GM19328 (cell line): Measurements from ENCODE around the gene LRRC39.
A peak's percentile ranks its signal among the peaks of the same experiment; 100 is the strongest.

Source experiments
- ATAC-seq: cut with Tn5 transposase; IDR thresholded peaks from one replicate; pipeline ENCODE4 v1.9.1; 2021; ENCODE audit warnings: mild to moderate bottlenecking, moderate library complexity; ENCODE audit not compliant: unreplicated experiment

LRRC39 gene

DNA sequence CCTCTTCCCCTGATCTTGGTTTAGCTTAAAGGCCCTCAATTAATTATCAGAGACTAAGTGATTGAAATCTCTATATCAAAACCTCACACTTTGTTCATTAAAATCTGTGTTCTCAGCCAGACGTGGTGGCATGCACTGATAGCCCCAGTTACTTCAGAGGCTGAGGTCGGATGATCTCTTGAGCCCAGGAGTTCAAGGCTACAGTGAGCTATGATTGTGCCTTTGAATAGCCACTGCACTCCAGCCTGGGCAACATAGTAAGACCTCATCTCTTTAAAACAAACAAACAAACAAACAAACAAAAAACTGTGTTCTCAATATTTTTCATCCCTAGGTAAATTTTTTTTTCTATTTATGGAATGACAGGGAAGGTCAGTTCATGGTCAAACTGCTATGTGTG is 26.4 kb downstream of the LRRC39 start:
- no peak for ATAC-seq

- ATAC-seq: no peak
These were observed 30.2 kb downstream of the LRRC39 start for GRCh38 chr1:100147875-100148274.

DNA sequence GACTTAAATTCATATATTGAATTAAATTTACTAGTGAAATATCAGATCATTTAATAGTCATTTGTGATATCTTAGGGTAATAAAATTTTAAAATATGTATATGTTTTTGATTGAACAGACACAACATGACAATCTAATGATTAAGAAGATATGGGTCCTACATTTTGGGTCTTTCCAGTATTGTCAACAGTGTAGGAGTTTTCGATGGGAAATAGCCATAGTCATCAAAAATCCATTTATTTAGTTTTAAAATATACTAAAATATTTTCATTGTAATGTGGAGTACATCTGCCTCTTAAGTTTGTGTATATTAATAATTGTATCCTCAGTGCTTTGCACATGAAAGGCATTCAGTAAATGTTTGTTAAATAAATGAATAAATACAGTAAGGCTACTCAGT is 31.1 kb downstream of the LRRC39 start:
- no peak for ATAC-seq

- ATAC-seq: no peak
These were observed 32.9 kb downstream of the LRRC39 start for GRCh38 chr1:100145116-100145515.

DNA sequence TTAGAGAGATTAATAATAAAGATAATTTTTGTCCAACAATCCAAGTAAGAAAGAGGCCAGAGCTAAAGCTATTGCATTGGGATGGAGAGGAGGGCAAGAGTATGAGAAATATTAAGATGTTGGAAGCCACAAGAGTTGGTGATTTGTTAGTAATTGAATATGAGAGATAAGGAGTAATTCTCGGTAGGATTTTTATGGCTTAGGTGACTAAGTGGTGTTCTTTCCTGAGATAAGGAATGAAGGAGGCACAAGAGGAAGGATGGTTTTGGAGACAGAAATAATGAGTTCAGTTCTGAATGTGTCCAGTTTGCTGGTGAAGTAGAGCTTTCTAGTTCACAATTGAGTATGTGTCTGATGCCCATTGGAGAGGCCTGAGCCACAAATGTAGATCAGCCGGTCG is 35.7 kb downstream of the LRRC39 start:
- ATAC-seq: no peak

DNA sequence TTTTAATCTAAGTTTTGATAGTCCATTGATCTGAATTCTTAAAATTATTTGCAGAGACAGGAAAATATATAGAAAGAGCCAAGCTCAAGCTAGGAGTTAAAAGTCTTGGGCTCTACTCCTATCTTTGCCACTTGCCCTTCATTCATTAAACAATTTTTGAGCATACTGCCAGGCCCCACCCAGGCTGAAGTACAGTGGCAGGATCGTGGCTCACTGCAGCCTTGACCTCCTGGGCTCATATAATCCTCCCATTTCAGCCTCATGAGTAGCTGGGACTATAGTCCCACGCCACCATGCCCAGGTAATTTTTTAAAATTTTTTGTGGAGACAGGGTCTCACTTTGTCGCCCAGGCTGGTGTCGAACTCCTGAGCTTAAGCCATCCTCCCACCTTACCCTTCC is 36.9 kb downstream of the LRRC39 start:
- ATAC-seq: no peak

DNA sequence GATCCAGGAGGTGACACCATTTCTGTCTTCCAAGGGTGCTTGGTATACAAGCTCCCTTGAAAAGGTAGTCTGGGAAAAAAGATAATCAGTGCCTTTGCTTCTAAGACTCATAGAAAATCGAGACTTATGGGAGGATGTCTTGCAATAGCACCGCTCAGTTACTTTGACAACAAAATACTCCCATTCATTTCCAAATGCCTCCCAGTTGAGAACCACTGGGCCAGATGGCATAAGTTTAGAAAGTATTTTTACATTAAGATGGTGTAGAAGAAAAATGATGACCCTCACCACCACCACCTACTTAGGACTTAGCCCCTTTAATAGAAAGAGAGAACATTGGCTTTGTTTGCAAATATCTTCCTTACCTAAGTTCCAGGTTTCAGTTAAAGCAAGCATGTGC is 40.5 kb downstream of the LRRC39 start:
- ATAC-seq: no peak

DNA sequence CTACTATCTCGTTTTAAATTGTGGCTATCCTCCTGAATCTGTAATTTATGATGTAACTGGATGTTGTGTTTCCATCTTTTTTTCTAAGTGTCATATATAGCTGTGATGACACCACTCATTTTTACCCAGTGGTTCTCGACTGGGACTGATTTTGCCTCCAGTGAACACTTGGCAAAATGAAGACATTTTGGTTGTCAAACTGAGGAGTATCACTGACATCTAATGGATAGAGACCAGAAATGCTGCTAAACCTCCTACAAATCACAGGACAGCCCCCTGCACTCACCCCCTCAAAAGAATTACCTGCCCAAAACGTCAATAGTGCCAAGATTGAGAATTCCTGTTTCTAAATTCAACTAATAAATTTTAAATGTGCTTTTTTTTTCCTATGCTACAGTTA is 43.2 kb downstream of the LRRC39 start:
- no peak for ATAC-seq

- peak; percentile 88 for ATAC-seq
These were observed 45.2 kb downstream of the LRRC39 start, which contains the start of the genes SASS6 and TRMT13 for GRCh38 chr1:100132566-100133477. Gene SASS6 (minus strand): TSS chr1:100132930. CDS start chr1:100132814, 116 bp downstream. Gene TRMT13 (plus strand): TSS chr1:100133163. CDS start chr1:100133169, 6 bp downstream.

DNA sequence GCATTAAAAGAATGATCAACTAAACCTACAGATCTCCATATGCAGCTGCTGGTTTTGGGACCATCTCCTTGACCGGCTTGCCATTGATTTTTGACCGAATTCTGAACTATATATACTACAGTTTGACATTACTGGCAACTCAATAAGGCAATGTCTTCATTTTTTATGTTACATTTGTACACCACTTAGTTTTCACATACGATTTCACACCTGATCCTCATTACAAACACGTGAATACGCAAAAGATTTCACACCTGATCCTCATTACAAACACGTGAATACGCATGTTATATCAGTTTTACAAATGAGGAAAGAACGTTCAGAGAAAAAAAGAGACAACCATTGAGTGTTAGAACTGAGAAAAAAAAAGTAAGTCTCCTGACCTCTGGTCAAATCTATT is 46.4 kb downstream of the LRRC39 start:
- no peak for ATAC-seq

DNA sequence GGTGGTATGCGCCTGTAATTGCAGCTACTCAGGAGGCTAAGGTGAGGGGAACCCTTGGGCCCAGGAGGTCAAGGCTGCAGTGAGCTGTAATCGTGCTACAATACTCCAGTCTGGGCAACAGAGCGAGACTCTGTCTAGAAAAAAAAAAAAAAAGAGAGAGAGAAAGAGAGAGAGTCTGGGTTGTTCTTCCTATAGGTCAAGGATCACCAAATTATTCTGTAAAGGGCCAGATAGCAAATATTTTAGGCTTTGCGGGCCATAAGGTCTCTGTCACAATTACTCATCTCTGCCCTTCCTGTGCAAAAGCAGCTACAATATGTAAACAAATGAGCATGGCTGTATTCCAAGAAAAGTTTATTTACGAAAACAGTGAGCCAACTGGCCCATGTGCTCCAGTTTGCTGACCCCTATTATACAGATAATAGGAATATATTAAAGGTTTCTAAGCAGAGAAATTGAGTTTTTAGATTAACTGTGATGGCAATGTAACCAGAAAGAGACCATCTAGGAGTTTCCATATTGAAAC is 47.4 kb downstream of the LRRC39 start:
- ATAC-seq: no peak

DNA sequence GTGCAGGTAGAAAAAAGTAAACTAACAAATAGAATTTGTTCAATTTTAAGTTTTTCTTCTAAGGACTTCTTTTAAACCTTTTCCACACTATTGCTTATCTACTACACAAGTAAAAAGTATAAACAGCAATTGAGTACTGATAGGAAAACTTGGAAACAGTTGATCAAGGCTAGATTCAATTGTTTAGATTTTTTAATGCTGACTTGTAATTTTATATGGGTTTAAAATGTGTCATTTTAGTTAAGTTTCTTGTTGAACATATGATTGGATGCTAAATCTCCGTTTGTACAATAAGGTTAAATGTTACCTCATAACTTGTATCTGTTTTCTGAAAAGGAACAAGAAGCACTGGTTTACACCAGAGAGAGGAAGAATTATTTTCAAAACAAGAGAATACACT is 50.8 kb downstream of the LRRC39 start:
- ATAC-seq: no peak

DNA sequence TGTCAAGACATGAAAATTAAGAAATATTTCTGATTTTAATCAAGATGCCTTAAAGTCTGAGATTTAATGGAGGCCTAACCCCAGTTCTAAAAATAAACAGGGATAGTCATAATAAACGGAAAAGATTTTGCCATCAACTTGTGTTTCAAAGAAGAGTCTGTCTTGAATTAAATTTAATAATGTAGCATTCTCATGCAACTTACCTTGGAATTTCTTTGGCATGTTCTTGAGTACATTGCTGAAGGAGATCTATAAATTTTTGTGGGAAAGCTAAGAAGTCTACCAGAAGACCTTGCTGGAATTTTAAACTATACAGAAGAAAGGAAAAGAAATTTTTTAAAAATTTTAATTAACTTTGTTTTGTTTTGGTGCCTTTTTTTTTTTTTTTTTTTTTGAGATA is 55.9 kb downstream of the LRRC39 start:
- no peak for ATAC-seq

DNA sequence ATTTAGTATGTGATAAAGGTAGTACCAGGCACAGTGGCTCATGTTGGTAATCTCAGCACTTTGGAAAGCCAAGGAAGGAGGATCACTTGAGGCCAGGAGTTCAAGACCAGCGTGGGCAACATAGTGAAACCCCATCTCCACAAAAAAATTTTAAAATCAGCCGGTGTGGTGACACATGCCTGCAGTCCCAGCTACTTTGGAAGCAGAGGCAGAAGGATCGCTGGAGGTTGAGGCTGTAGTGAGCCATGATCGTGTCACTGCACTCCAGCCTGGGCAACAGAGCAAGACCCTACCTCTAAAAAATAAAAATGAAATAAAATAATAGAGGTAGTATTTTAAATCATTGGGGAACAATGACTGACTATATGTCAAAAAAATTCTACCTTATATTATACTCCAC is 62.5 kb downstream of the LRRC39 start:
- no peak for ATAC-seq

DNA sequence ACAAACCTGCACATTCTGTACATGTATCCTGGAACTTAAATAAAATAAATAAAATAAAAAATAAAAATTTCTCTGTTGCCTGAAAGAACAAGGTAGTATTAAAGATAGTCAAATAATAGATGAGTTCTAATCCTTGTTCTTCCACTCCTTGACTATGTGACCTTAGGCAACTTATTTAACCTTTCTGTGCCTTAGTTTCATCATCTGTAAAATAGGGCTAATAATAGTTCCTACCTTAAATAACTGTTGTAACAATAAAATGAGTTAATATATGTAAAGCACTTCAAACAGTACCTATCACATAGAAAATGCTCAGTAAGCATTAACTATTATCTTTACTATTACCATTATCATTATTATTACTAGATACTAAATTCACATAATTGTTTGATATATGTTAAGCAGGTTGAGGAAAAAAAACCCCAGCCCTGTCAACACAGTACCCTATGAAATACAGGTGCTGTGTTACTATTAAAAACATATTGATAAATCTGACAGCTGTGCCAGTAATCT is 68.4 kb downstream of the LRRC39 start:
- ATAC-seq: no peak

- ATAC-seq: no peak
These were observed 70.4 kb downstream of the LRRC39 start for GRCh38 chr1:100107696-100108095.

GRCh38 chr1:100101564-100101963 is 76.5 kb downstream of the LRRC39 start:
- ATAC-seq: no peak

DNA sequence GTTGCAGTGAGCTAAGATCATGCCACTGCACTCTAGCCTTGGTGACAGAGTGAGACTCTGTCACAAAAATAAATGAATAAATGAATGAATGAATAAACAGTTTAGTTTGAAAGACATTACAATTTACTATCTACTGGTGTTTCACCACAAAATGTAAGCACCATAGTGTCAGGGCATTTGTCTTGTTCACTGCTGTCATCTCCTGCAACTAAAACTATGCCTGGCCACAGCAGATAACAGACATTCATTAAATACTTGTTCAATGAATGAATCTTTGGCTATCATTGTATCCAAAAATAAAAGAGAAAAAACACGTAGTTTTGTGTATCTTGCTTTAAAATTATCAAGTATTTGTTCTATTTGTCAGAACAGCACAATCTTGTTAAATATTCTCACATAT is 77.9 kb downstream of the LRRC39 start:
- ATAC-seq: no peak
